Measurements from ENCODE around the gene DTL. TPM values are rescaled to one million over a fixed set of nuclear protein-coding genes. Genes with fewer than 3 reads are reported as not detected.
"Not testable (repeated sequence)": the region's sequence is repeated elsewhere in the genome, so short reads cannot be mapped to it uniquely, and the experiment has no call there.

The DTL gene
- total RNA-seq, 1 experiment from 2014 or later, result 26.7 TPM

- intact Hi-C loops (cut with micrococcal nuclease; ENCODE audit: unreplicated experiment), result no loop called here
- BruUV-seq (replicated peaks), result no TSS peak
- H3K4me3 ChIP-seq (ENCODE audit: low read depth in 2 of 2, low read length in 2 of 2), result no peak overlapping the region
- peaks cover 4% of the 10 kb centered on the region for H3K9me3 ChIP-seq (ENCODE audit: control insufficient read depth, insufficient read depth, low read depth, low read length)
- no peaks in the 10 kb centered on the region for H3K4me1 ChIP-seq (ENCODE audit: control insufficient read depth, insufficient read depth, low read length)
- ChIA-PET CTCF (interaction anchor here (0.7 kb wide), 1 partner anchor 389 kb away, joined by 3 read pairs; no protein-coding TSS in a partner anchor), POLR2A (interaction anchor here (0.6 to 1.0 kb wide), 2 partner anchors 9 to 14 kb away, joined by 3 to 8 read pairs; partner anchors contain the start of genes DTL and INTS7)
- no peak for DNase-seq (ENCODE audit: low read depth, low spot score)
- in situ Hi-C loops (cut with HindIII; ENCODE audit: low pct_unique_long_range_greater_than_20kb, low sequenced_read_pairs), result no loop called here
- no peak for ATAC-seq
- TF ChIP-seq REST (IDR thresholded peaks at IDR 0.05; ENCODE audit: insufficient read depth in 1 of 2, low read depth in 2 of 2, low read length in 1 of 2) (no peak), CTCF (IDR thresholded peaks at IDR 0.05) (no peak), POLR2AphosphoS5 (IDR thresholded peaks at IDR 0.05; ENCODE audit: low read depth, low read length) (no peak), SIN3A (IDR thresholded peaks at IDR 0.05; ENCODE audit: borderline replicate concordance, insufficient read depth, low read depth, low read length) (no peak)
- H3K27ac ChIP-seq (ENCODE audit: low read length), result no peak overlapping the region
- no peaks in the 10 kb centered on the region for H3K27me3 ChIP-seq (ENCODE audit: control insufficient read depth, insufficient read depth, low read length)
- H3K36me3 ChIP-seq (ENCODE audit: control insufficient read depth, insufficient read depth, low read length), result peaks cover 7% of the 10 kb centered on the region
Measured at GRCh38 chr1:212021563-212021962, 14.0 kb upstream of the DTL start.

GRCh38 chr1:212022908-212023307 lies 12.6 kb upstream of the DTL start:
- ATAC-seq; H3K4me3 ChIP-seq (ENCODE audit: low read depth in 2 of 2, low read length in 2 of 2); in situ Hi-C loops (cut with HindIII; ENCODE audit: low pct_unique_long_range_greater_than_20kb, low sequenced_read_pairs); H3K27ac ChIP-seq (ENCODE audit: low read length); POLR2A ChIA-PET; DNase-seq (ENCODE audit: low read depth, low spot score); intact Hi-C loops (cut with micrococcal nuclease; ENCODE audit: unreplicated experiment); H3K4me1 ChIP-seq (ENCODE audit: control insufficient read depth, insufficient read depth, low read length); CTCF ChIA-PET; H3K27me3 ChIP-seq (ENCODE audit: control insufficient read depth, insufficient read depth, low read length); H3K9me3 ChIP-seq (ENCODE audit: control insufficient read depth, insufficient read depth, low read depth, low read length); BruUV-seq (replicated peaks); H3K36me3 ChIP-seq (ENCODE audit: control insufficient read depth, insufficient read depth, low read length): not testable (repeated sequence)

- Histone ChIP-seq H3K4me3 (ENCODE audit: low read depth in 2 of 2, low read length in 2 of 2) (no peak overlapping the region), H3K27ac (ENCODE audit: low read length) (no peak overlapping the region), H3K27me3 (ENCODE audit: control insufficient read depth, insufficient read depth, low read length) (no peaks in the 10 kb centered on the region), H3K4me1 (ENCODE audit: control insufficient read depth, insufficient read depth, low read length) (peaks cover 7% of the 10 kb centered on the region; the same call in 1 of the 2 replicates), H3K36me3 (ENCODE audit: control insufficient read depth, insufficient read depth, low read length) (peaks cover 2% of the 10 kb centered on the region; the same call in 1 of the 2 replicates), H3K9me3 (ENCODE audit: control insufficient read depth, insufficient read depth, low read depth, low read length) (peaks cover 4% of the 10 kb centered on the region)
- ATAC-seq (no peak), DNase-seq (ENCODE audit: low read depth, low spot score) (no peak)
- TF ChIP-seq POLR2AphosphoS5 (IDR thresholded peaks at IDR 0.05; ENCODE audit: low read depth, low read length) (no peak), TCF7L2 (IDR thresholded peaks at IDR 0.05; ENCODE audit: low read depth, low read length) (no peak), CTCF (IDR thresholded peaks at IDR 0.05) (no peak), SIN3A (IDR thresholded peaks at IDR 0.05; ENCODE audit: borderline replicate concordance, insufficient read depth, low read depth, low read length) (no peak), REST (IDR thresholded peaks at IDR 0.05; ENCODE audit: insufficient read depth in 1 of 2, low read depth in 2 of 2, low read length in 1 of 2) (no peak)
- POLR2A ChIA-PET, result no interaction called here
- in situ Hi-C loops (cut with HindIII; ENCODE audit: low pct_unique_long_range_greater_than_20kb, low sequenced_read_pairs), result no loop called here
- intact Hi-C loops (cut with micrococcal nuclease; ENCODE audit: unreplicated experiment), result no loop called here
- CTCF ChIA-PET, result no interaction called here
- BruUV-seq (replicated peaks), result no TSS peak
Measured at GRCh38 chr1:212024469-212025149, 10.9 kb upstream of the DTL start.
